ENCODE data around the gene ENDOU.

- TF ChIP-seq CTCF (IDR thresholded peaks at IDR 0.05), result no peak
- TF ChIP-seq POLR2A (IDR thresholded peaks at IDR 0.05), result no peak
Measured at GRCh38 chr12:47710278-47710677, 15.0 kb downstream of the ENDOU start.
